ENCODE results near the gene SLIT3. TPM values are rescaled to one million over a fixed set of nuclear protein-coding genes. Genes with fewer than 3 reads are reported as not detected.

SLIT3 gene
- total RNA-seq, 1 donor from 2014 or later = not detected

GRCh38 chr5:168877132-168877892, 423.6 kb downstream of the SLIT3 start:
- DNase-seq (ENCODE audit: low read depth) = no peak

DNA sequence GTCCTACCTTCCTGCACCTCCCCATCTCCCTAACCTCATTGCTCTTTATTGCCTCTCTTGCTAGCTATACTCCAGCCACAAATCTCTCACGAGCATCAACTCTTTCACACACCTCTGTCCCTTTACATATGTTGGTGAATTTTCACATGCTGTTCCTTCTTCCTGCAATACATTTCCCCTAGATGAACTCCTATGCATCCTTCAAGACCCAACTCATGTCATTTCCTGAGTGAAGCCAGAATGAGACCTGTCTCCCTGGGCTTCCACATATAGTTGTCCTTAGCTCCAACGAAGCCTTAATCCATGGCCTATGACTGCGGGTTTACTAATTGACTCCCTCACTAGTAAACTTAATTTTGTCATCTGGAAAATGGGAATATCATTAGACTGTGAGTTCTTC, 424.5 kb downstream of the SLIT3 start:
- no peak for DNase-seq (ENCODE audit: low read depth)

GRCh38 chr5:168875832-168876231, 425.1 kb downstream of the SLIT3 start:
- DNase-seq (ENCODE audit: low read depth) = no peak

DNA sequence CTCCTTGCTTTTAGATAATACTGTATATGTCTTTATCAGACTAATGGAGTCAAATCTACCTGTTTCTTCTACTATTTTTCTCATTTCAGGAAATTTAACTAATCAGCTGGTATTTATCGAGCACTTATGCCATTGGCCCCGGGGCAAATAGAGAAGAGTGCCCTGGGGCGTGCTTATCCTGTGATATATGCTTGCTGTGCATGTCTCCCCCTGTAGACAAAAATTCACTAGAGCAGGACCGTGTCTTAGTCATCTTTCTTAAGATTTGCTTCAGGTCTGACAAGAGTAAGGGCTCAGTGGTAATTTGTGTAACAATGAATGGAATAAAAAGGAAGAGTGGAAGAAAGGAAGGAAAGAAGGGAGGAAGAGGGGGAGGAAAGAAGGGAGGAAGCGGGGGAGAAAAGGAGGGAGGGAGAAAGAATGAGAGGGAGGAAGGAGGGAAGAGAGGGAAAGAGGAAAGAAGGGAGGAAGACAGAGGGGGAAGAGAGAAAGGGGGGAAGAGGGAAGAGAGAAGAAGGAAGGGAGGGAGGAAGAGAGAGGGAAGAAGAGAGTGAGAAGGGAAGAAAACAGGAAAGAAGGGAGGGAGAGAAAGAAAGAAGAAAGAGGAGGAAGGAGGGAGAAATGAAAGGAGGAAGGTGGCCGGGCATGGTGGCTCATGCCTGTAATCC, 426.1 kb downstream of the SLIT3 start:
- DNase-seq (ENCODE audit: low read depth) = no peak

DNA sequence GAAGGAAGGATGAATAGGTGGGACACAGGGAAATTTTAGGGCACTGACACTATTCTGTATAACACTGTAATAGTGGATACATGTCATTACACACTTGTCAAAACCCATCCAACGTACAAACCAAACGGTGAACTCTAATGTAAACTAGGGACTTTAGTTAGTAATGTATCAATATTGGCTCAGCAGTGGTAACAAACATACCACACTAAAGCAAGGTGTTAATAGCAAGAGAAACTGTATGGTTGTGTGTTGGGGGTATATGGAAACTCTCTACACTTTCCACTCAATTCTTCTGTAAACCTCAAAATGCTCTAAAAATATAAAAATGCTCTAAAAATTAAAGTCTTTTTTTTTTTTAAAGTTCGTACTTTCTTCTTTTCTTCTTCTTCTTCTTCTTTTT, 428.7 kb downstream of the SLIT3 start:
- no peak for DNase-seq (ENCODE audit: low read depth)

DNA sequence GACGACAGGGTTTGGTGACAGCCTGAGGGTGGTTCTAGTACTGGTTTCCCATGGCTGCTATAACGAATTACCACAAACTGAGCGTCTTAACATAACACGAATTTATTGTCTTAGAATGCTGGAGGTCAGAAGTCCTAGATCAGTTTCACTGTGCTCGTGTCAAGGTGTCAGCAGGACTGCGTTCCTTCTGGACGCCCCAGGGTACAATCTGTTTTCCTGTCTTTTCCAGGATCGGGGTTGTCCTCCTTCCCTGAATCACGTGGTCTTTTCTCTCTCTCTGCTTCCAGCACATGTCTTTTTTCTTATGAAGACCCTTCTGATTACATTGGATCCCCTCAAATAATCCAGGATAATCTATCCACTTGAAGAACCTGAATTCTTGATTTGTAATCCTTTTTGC, 430.0 kb downstream of the SLIT3 start:
- DNase-seq (ENCODE audit: low read depth) = no peak

DNA sequence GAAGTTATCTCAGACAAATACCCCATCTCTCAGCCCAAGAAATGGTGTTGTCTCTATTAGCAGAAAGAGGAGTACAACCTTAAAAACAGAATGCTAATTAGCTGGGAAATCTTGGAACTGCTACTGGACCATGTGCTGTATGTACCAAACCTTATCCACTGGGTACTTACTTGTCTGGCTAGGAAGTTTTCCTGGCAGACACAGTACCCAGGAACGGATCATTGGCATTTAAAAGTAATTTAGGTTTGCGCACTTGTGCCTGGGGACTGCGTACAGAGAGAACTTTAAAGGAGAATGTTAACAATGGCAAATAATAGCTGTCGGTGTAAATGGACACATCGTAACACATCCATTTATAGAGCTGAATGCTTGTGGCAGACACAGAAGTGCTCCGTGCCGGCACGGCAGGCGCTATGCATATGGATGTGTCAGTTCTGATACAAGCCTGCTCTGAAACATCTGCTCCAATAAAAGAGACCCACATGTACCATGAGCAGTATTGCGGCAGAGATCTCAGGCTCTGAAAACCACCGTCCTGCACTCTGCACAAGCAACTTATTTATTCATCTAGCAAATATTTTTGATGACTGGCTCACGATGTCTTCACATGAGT, 431.2 kb downstream of the SLIT3 start:
- no peak for DNase-seq (ENCODE audit: low read depth)

GRCh38 chr5:168867241-168867640, 433.7 kb downstream of the SLIT3 start:
- no peak for DNase-seq (ENCODE audit: low read depth)

- peak; percentile 4 for DNase-seq (ENCODE audit: low read depth)
Observed at GRCh38 chr5:168865968-168866367, 435.0 kb downstream of the SLIT3 start.

DNA sequence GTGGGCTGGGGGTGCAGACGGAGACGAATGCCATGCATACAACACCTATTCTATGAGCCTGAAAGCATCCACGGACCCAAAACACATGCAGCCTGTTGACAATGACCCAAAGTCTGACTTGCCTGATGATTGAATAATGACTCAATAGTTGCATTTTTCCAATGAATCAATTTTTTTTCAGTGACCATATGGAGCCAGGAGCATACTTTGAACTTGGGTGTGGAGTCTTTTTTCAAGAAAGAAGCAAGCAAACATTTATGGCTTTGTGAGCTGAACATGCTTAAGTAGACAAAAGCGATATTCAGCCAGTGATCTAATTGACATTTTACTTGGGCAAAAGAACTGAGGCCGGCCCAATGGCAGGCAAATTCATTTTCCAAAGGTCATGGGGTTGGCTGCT, 437.9 kb downstream of the SLIT3 start:
- DNase-seq (ENCODE audit: low read depth) = no peak

GRCh38 chr5:168860503-168860902, 440.4 kb downstream of the SLIT3 start:
- no peak for DNase-seq (ENCODE audit: low read depth)

DNA sequence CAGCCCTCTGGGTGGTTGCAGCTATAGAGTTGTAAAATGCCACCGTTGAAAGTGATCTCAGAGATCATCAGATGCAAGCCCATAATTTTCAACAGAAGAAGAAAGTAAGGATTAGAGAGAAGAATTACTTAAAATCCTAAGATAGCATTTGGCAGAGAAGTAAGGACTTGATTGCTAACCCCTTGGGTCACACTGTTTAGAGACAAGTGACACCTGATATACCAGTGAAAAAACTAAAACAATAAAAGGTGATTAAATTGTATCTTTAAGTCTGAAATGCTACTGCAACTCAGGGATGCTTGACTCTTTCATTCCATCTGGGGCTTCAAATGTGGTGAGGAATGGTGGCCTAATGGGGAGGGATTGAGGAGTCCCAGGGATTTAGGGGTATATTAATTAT, 440.9 kb downstream of the SLIT3 start:
- no peak for DNase-seq (ENCODE audit: low read depth)

DNA sequence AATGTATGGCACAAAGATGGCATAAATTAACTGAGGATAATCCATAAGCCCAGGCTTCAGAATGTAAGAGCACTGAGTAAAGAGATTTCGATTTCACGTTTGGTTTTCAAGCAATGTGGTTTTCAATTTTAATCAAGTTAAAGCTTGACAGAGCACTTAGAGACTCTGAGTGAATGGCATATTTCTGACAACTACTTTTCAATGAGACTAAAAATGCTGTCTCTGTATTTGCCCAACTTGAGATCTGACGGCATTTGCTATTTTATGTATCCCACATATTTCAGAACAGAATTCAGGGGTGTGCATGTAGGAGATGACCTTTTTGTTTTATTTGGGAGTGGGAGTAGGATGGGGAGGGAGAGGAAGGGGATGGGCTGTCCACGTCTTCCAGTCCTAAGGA, 441.5 kb downstream of the SLIT3 start:
- DNase-seq (ENCODE audit: low read depth) = no peak

DNA sequence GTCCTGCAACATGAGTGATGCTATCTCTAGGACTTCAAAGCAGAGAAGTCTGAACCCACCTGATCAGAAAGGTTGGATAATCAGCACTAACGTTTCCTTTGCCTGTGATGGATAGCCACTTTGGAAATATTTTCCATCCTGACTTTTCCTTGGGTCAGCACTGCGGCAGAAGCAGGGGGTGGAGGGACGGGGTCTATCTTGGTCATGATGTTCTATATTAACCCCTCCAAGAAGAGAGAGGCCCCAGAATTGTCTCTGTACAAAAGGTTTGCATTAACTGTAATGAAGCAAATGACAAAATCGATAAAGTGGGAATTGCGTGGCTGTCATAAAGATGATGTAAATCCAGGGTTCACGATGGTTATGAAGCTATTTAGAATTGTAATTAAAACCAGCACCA, 441.9 kb downstream of the SLIT3 start:
- DNase-seq (ENCODE audit: low read depth) = no peak

DNA sequence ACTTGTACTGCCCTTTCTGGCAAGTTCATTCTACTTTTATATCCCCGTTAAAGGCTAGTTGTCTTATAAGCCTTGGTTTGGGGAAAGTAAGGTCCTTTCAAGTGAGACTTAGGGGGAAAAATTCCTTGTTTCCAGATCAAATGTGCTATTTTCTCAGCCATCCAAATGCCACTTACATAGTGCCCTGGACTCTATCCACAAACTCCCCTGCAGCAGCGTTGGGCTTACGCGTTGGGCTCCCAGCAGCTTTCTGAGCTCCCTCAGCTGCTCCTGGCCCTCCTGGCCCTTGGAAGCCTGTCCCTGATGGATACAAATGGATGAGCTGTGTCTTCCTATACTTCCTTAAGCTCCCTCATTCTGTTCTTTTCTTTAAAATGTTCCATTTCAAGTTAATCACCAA, 442.6 kb downstream of the SLIT3 start:
- DNase-seq (ENCODE audit: low read depth) = no peak

GRCh38 chr5:168853972-168854371, 447.0 kb downstream of the SLIT3 start:
- no peak for DNase-seq (ENCODE audit: low read depth)

DNA sequence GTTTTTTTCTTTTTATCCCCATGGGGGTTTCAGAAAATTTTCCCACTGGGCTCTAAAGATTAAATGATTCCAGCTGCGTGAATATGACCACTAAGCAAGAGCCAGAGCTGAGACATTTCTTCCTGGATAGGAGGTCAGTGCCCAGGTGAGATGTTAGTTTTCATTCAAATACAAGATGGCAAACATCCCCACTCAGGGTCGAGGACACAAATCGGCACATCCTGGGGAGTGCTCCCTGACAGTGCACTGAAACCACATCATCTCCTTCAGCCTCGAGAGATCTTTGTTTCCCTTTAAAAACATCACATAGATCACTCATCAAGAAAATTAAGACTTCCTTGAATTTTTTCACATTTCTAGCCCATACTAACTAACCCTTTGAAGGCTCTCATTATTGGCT, 448.6 kb downstream of the SLIT3 start:
- no peak for DNase-seq (ENCODE audit: low read depth)

DNA sequence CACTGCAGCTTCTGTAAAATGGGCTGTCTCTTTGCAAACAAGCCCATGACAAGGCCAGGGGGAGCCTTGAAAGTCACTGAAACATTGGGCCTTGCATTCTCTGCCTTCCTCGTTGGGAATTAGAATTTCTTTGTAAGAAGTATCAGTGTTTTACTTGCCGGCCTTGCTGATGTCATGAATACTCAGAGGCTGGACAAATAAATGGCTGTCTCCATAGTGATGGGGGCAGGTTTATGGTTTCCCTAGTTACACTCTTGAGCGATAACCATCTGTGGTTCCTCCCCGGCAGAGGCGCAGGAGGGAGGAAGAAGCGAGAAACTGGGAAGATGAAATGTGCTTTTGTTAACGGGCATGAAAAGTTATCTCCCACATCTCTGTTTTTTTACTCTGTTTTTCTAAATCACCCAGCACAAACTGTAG, 449.0 kb downstream of the SLIT3 start:
- DNase-seq (ENCODE audit: low read depth) = peak; percentile 7

GRCh38 chr5:168850683-168851082, 450.3 kb downstream of the SLIT3 start:
- no peak for DNase-seq (ENCODE audit: low read depth)

DNA sequence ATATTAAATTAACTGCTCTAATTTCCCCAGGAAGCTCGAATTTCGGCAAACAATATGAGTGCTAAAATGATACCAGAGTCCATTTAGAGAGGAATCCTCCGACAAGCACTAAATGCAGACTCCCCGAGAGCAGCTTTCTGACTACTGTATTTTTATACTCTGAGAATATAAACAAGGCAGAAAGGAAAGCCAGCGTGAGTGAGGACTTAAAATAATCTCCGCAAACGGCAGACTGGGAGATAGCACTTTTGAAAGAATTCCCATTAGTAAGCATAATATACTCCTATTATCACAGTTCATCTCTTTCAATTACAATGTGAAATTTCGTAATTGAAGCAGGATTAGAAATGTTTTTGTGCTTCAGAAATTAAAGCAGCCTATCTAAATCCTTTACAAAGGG, 452.4 kb downstream of the SLIT3 start:
- no peak for DNase-seq (ENCODE audit: low read depth)

DNA sequence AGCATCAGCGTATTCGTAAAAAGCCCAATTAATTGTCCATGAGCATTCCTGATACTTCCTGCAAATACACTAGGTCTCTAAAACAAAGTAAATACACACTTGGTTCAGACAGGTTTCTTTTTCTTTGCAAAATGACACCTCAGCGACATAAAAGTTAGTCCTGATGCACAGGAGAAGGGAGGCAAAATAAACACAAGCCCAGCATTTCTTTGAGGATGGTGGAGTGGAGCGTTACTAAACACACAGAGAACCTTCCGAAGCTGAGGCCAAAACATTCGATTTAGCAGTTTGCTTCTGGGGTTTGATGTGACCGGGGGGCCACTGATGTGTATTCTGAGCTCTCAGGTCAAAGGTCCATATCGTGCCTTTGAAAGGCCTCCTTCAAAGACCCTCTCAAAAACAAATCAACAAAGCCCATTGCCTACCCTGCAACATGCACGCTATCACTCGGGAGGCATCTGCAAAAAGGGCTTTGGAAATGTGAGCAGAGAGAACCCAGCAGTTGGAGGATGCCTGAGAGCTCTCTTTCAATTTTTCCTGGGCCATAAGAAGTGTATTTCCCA, 453.3 kb downstream of the SLIT3 start:
- DNase-seq (ENCODE audit: low read depth) = no peak

GRCh38 chr5:168844922-168845296, 456.0 kb downstream of the SLIT3 start:
- no peak for DNase-seq (ENCODE audit: low read depth)
